GM23338 (cell line): ENCODE data around the gene CDC25B.

Experiments used
- CREB1 ChIP-seq: fragments of 250-450 bp; sonication (Bioruptor Pico); IDR thresholded peaks from 2 replicates; pipeline ENCODE4 v1.5.0; 2020; ENCODE audit warnings: low read depth, mild to moderate bottlenecking, moderate library complexity
- EZH2 ChIP-seq: fragments of 200-600 bp; sonication (generic); IDR thresholded peaks from one replicate; pipeline ENCODE4 v1.8.0; 2017; ENCODE audit warnings: antibody characterized with exemption, mild to moderate bottlenecking, low read depth; ENCODE audit not compliant: unreplicated experiment
- EZH2phosphoT487 ChIP-seq: fragments of 200-600 bp; sonication (generic); IDR thresholded peaks from one replicate; pipeline ENCODE4 v1.8.1; 2018; ENCODE audit warnings: antibody characterized with exemption; ENCODE audit not compliant: unreplicated experiment
- JUNB ChIP-seq: IDR thresholded peaks from one replicate; pipeline ENCODE4 v1.6.1; 2016; ENCODE audit warnings: antibody characterized with exemption; ENCODE audit not compliant: unreplicated experiment
- NANOG ChIP-seq: IDR thresholded peaks from 2 replicates; pipeline ENCODE4 v1.6.1; 2016; ENCODE audit warnings: antibody characterized with exemption, borderline replicate concordance
- POLR2AphosphoS5 ChIP-seq: IDR thresholded peaks from 2 replicates; pipeline ENCODE4 v1.6.1; 2016; ENCODE audit warnings: antibody characterized with exemption, low read depth
- STAT1 ChIP-seq: IDR thresholded peaks from one replicate; pipeline ENCODE4 v1.6.1; 2016; ENCODE audit warnings: antibody characterized with exemption; ENCODE audit not compliant: unreplicated experiment
- ZNF114 ChIP-seq: fragments of 250-450 bp; sonication (Bioruptor Pico); IDR thresholded peaks from 2 replicates; pipeline ENCODE4 v1.5.0; 2020; ENCODE audit warnings: mild to moderate bottlenecking, moderate library complexity
- ZNF331 ChIP-seq: fragments of 250-450 bp; sonication (Bioruptor Pico); IDR thresholded peaks from 2 replicates; pipeline ENCODE4 v1.5.0; 2020; ENCODE audit warnings: low read depth, mild to moderate bottlenecking, moderate library complexity
- TF ChIP-seq, protein P1 (sequence below), 2 experiments: fragments of 200-600 bp in 1 of 2; sonication (generic) in 1 of 2; conservative IDR thresholded peaks; 2 replicates each; pipeline versions ENCODE4 v1.5.1 to v1.6.1; 2016 to 2017; ENCODE audit warnings: antibody characterized with exemption in 2 of 2, low read depth in 2 of 2, mild to moderate bottlenecking in 2 of 2, moderate library complexity in 1 of 2
- TF ChIP-seq, protein P2 (sequence below): IDR thresholded peaks from one replicate; pipeline ENCODE4 v1.6.1; 2018; ENCODE audit warnings: antibody characterized with exemption; ENCODE audit not compliant: unreplicated experiment
- TF ChIP-seq, protein P3 (sequence below): IDR thresholded peaks from 2 replicates; pipeline ENCODE4 v1.6.1; 2016; ENCODE audit warnings: antibody characterized with exemption
- TF ChIP-seq, protein P4 (sequence below): fragments of 250-450 bp; sonication (Bioruptor Pico); IDR thresholded peaks from 2 replicates; pipeline ENCODE4 v1.5.0; 2020; ENCODE audit warnings: mild to moderate bottlenecking, moderate library complexity

DNA sequence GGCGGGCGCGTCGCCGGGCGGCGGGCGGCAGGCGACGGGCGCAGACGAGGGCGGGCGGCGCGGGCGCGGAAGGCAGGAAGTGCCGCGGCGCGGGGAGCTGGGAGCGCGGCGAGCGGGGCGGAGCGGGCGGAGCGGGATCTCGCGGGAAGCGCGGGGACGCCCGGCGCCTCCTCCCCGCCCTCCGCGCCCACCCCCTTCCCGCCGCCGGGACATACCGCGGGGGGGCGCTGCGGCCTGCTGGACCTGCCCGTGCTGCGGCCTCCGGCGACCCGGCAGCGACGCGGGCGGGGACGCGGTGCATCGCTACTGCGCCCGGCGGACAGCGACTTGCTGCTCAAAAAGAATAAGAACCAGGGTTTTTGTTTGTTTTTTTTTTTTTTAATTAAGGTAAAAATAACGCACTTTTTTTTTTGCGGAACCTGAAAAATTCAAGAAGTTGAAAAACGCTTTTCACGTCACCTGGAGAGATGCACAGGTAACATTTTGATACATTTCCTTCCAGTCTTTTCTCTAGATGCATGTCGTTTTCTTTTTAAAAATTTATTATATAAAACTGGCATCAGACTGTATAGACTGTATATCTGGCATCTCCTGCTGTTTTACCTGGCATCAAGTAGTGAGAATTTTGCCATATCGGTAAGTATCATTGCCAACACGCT, 9.3 kb upstream of the CDC25B start, which contains the start of gene CENPB:
- no peak for TF ChIP-seq ZNF331 (CRISPR knock-in tag)
- TF ChIP-seq, protein P1, sequence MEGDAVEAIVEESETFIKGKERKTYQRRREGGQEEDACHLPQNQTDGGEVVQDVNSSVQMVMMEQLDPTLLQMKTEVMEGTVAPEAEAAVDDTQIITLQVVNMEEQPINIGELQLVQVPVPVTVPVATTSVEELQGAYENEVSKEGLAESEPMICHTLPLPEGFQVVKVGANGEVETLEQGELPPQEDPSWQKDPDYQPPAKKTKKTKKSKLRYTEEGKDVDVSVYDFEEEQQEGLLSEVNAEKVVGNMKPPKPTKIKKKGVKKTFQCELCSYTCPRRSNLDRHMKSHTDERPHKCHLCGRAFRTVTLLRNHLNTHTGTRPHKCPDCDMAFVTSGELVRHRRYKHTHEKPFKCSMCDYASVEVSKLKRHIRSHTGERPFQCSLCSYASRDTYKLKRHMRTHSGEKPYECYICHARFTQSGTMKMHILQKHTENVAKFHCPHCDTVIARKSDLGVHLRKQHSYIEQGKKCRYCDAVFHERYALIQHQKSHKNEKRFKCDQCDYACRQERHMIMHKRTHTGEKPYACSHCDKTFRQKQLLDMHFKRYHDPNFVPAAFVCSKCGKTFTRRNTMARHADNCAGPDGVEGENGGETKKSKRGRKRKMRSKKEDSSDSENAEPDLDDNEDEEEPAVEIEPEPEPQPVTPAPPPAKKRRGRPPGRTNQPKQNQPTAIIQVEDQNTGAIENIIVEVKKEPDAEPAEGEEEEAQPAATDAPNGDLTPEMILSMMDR (conservative IDR thresholded peaks at IDR 0.05; ENCODE audit: low read depth in 2 of 2), result peak; percentile 55 to 83
- TF ChIP-seq POLR2AphosphoS5, result peak; percentile 28; the same call in 1 of the 2 replicates
- TF ChIP-seq CREB1 (CRISPR knock-in tag), result no peak
- no peak for TF ChIP-seq ZNF114 (CRISPR knock-in tag)
- TF ChIP-seq, protein P2, sequence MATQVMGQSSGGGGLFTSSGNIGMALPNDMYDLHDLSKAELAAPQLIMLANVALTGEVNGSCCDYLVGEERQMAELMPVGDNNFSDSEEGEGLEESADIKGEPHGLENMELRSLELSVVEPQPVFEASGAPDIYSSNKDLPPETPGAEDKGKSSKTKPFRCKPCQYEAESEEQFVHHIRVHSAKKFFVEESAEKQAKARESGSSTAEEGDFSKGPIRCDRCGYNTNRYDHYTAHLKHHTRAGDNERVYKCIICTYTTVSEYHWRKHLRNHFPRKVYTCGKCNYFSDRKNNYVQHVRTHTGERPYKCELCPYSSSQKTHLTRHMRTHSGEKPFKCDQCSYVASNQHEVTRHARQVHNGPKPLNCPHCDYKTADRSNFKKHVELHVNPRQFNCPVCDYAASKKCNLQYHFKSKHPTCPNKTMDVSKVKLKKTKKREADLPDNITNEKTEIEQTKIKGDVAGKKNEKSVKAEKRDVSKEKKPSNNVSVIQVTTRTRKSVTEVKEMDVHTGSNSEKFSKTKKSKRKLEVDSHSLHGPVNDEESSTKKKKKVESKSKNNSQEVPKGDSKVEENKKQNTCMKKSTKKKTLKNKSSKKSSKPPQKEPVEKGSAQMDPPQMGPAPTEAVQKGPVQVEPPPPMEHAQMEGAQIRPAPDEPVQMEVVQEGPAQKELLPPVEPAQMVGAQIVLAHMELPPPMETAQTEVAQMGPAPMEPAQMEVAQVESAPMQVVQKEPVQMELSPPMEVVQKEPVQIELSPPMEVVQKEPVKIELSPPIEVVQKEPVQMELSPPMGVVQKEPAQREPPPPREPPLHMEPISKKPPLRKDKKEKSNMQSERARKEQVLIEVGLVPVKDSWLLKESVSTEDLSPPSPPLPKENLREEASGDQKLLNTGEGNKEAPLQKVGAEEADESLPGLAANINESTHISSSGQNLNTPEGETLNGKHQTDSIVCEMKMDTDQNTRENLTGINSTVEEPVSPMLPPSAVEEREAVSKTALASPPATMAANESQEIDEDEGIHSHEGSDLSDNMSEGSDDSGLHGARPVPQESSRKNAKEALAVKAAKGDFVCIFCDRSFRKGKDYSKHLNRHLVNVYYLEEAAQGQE, result peak; percentile 54
- TF ChIP-seq EZH2phosphoT487, result no peak
- TF ChIP-seq EZH2, result no peak
- TF ChIP-seq STAT1, result no peak
- no peak for TF ChIP-seq JUNB
- TF ChIP-seq NANOG, result no peak
- TF ChIP-seq, protein P3, sequence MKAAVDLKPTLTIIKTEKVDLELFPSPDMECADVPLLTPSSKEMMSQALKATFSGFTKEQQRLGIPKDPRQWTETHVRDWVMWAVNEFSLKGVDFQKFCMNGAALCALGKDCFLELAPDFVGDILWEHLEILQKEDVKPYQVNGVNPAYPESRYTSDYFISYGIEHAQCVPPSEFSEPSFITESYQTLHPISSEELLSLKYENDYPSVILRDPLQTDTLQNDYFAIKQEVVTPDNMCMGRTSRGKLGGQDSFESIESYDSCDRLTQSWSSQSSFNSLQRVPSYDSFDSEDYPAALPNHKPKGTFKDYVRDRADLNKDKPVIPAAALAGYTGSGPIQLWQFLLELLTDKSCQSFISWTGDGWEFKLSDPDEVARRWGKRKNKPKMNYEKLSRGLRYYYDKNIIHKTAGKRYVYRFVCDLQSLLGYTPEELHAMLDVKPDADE, result no peak
- TF ChIP-seq, protein P4, sequence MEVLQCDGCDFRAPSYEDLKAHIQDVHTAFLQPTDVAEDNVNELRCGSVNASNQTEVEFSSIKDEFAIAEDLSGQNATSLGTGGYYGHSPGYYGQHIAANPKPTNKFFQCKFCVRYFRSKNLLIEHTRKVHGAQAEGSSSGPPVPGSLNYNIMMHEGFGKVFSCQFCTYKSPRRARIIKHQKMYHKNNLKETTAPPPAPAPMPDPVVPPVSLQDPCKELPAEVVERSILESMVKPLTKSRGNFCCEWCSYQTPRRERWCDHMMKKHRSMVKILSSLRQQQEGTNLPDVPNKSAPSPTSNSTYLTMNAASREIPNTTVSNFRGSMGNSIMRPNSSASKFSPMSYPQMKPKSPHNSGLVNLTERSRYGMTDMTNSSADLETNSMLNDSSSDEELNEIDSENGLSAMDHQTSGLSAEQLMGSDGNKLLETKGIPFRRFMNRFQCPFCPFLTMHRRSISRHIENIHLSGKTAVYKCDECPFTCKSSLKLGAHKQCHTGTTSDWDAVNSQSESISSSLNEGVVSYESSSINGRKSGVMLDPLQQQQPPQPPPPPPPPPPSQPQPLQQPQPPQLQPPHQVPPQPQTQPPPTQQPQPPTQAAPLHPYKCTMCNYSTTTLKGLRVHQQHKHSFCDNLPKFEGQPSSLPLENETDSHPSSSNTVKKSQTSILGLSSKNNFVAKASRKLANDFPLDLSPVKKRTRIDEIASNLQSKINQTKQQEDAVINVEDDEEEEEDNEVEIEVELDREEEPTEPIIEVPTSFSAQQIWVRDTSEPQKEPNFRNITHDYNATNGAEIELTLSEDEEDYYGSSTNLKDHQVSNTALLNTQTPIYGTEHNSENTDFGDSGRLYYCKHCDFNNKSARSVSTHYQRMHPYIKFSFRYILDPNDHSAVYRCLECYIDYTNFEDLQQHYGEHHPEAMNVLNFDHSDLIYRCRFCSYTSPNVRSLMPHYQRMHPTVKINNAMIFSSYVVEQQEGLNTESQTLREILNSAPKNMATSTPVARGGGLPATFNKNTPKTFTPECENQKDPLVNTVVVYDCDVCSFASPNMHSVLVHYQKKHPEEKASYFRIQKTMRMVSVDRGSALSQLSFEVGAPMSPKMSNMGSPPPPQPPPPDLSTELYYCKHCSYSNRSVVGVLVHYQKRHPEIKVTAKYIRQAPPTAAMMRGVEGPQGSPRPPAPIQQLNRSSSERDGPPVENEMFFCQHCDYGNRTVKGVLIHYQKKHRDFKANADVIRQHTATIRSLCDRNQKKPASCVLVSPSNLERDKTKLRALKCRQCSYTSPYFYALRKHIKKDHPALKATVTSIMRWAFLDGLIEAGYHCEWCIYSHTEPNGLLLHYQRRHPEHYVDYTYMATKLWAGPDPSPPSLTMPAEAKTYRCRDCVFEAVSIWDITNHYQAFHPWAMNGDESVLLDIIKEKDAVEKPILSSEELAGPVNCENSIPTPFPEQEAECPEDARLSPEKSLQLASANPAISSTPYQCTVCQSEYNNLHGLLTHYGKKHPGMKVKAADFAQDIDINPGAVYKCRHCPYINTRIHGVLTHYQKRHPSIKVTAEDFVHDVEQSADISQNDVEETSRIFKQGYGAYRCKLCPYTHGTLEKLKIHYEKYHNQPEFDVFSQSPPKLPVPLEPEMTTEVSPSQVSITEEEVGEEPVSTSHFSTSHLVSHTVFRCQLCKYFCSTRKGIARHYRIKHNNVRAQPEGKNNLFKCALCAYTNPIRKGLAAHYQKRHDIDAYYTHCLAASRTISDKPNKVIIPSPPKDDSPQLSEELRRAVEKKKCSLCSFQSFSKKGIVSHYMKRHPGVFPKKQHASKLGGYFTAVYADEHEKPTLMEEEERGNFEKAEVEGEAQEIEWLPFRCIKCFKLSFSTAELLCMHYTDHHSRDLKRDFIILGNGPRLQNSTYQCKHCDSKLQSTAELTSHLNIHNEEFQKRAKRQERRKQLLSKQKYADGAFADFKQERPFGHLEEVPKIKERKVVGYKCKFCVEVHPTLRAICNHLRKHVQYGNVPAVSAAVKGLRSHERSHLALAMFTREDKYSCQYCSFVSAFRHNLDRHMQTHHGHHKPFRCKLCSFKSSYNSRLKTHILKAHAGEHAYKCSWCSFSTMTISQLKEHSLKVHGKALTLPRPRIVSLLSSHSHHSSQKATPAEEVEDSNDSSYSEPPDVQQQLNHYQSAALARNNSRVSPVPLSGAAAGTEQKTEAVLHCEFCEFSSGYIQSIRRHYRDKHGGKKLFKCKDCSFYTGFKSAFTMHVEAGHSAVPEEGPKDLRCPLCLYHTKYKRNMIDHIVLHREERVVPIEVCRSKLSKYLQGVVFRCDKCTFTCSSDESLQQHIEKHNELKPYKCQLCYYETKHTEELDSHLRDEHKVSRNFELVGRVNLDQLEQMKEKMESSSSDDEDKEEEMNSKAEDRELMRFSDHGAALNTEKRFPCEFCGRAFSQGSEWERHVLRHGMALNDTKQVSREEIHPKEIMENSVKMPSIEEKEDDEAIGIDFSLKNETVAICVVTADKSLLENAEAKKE, result no peak
